Spleen (tissue), 11 donors: ENCODE data around the gene CDH15. TPM values are rescaled to one million over a fixed set of nuclear protein-coding genes. Genes with fewer than 3 reads are reported as not detected.

Experiments
- DNase-seq: peaks from one replicate; pipeline ENCODE4 v3.0.0-alpha.2; 2020
- H3K27ac ChIP-seq, 8 donors: fragments of 200-600 bp; sonication (generic) in 7 of 8; 1 replicate in 4 of 8; 2 replicates in 4 of 8; pipeline versions ENCODE4 v1.5.0 to v1.8.0; 2016 to 2021; ENCODE audit warnings: inconsistent platforms in 4 of 8, mild to moderate bottlenecking in 4 of 8, moderate library complexity in 1 of 8
- H3K27me3 ChIP-seq, 7 donors: fragments of 200-600 bp; sonication (generic) in 6 of 7; replicated peaks in 1 of 7; 1 replicate in 4 of 7; 2 replicates in 3 of 7; pipeline versions ENCODE4 v1.5.0 to v1.8.0; 2016 to 2021; ENCODE audit warnings: inconsistent platforms in 3 of 7, mild to moderate bottlenecking in 1 of 7
- H3K36me3 ChIP-seq, 6 donors: fragments of 200-600 bp; sonication (generic) in 5 of 6; 1 replicate in 4 of 6; 2 replicates in 2 of 6; pipeline versions ENCODE4 v1.5.0 to v1.8.0; 2016 to 2021; ENCODE audit warnings: inconsistent platforms in 2 of 6
- H3K4me1 ChIP-seq, 6 donors: fragments of 200-600 bp; sonication (generic) in 5 of 6; 1 replicate in 3 of 6; 2 replicates in 3 of 6; pipeline versions ENCODE4 v1.5.0 to v1.8.0; 2016 to 2021; ENCODE audit warnings: inconsistent platforms in 3 of 6
- H3K4me3 ChIP-seq, 8 donors: fragments of 200-600 bp; sonication (generic) in 7 of 8; 1 replicate in 4 of 8; 2 replicates in 4 of 8; pipeline versions ENCODE4 v1.5.0 to v1.8.0; 2016 to 2021; ENCODE audit warnings: inconsistent platforms in 4 of 8, mild to moderate bottlenecking in 4 of 8, moderate library complexity in 2 of 8
- H3K9me3 ChIP-seq, 8 donors: fragments of 200-600 bp; sonication (generic) in 7 of 8; 1 replicate in 4 of 8; 2 replicates in 4 of 8; pipeline versions ENCODE4 v1.5.0 to v1.8.0; 2016 to 2021; ENCODE audit warnings: inconsistent platforms in 4 of 8
- CTCF ChIP-seq, 11 experiments: fragments of 200-600 bp in 7 of 11; fragments of 450-650 bp in 4 of 11; sonication (generic) in 4 of 11; IDR thresholded peaks in 8 of 11; conservative IDR thresholded peaks in 3 of 11; 1 replicate in 7 of 11; 2 replicates in 4 of 11; pipeline versions ENCODE4 v1.4.0 to v1.8.0; 2016 to 2021; ENCODE audit warnings: antibody characterized with exemption in 11 of 11, inconsistent platforms in 4 of 11, mild to moderate bottlenecking in 1 of 11
- POLR2A ChIP-seq, 3 donors: fragments of 450-650 bp; IDR thresholded peaks; one replicate each; pipeline ENCODE4 v1.5.1; 2017; ENCODE audit warnings: antibody characterized with exemption in 3 of 3, mild to moderate bottlenecking in 1 of 3
- POLR2AphosphoS5 ChIP-seq, 3 donors: sonication (generic); formaldehyde crosslinking; IDR thresholded peaks; one replicate each; pipeline ENCODE4 v1.5.1; 2017; ENCODE audit warnings: antibody characterized with exemption in 3 of 3
- WGBS, 5 donors: extraction: QIAGEN DNeasy Blood & Tissue Kit in 3 of 5; methylation state at CpG; one replicate each; pipeline versions ENCODE4 v1.1.5 to v1.1.7; 2013 to 2018; 5-methylcytosine and 5-hydroxymethylcytosine counted together
- intact Hi-C: fragments of 100-400 bp; cut with DNase I; formaldehyde crosslinking; loops from one replicate; pipeline ENCODE4 v1.15.0; 2023; ENCODE audit warnings: low total_unique reads
- polyA plus RNA-seq, 3 donors: library from polyadenylated mRNA; stranded (reverse); fragments of 200-250 nt; gene quantifications; one replicate each; pipeline ENCODE4 v1.2.1, GENCODE V29; 2013
- total RNA-seq, 7 donors: library from RNA; depleted of rRNA in 3 of 7; stranded (reverse); fragments of >200 nt in 3 of 7; fragmentation: NEBNext Ultra II Directional in 4 of 7; extraction: Animal tissue kit (Norgen Biotek cat#: 25700) in 4 of 7; gene quantifications; one replicate each; pipeline versions ENCODE4 v1.1.0 to v1.2.1, GENCODE V29; 2016 to 2021
- donor health status: healthy with polysubstance abuse.
- donor health status: DM: no; HTN: no; CAD: no; lungs with moderate emphysema.
- donor health status: DM: no; HTN: no; CAD: no.
- donor health status: Bipolar disorder and iron deficiency.
- donor health status: healthy.
- donor health status: DM: no; HTN: no; CAD: no.
- donor health status: DM: yes; HTN: yes; CAD: no.

The CDH15 gene
- total and polyA plus RNA-seq, 10 donors, result 0.14 to 7.4 (median 1.2) TPM

GRCh38 chr16:89176717-89177116 is 5.2 kb downstream of the CDH15 start:
- Histone ChIP-seq H3K27ac (no peak overlapping the region), H3K4me1 (peaks cover 0 to 33% (median 10%) of the 10 kb centered on the region in 6 donors), H3K36me3 (no peaks in the 10 kb centered on the region), H3K9me3 (no peaks in the 10 kb centered on the region), H3K27me3 (peaks cover 0 to 77% (median 5%) of the 10 kb centered on the region in 7 donors), H3K4me3 (no peak overlapping the region)
- intact Hi-C loops, result no loop called here
- 84 to 97% (median 93%) methylated on average over 7 to 9 of the region's 9 CpGs for WGBS, 5 donors
- no peak for TF ChIP-seq POLR2AphosphoS5 (IDR thresholded peaks at IDR 0.05)
- TF ChIP-seq CTCF (IDR thresholded peaks at IDR 0.05 in 8 of 11, conservative IDR thresholded peaks at IDR 0.05 in 3 of 11), result no peak
- TF ChIP-seq POLR2A (IDR thresholded peaks at IDR 0.05), result no peak
- no peak for DNase-seq

- Histone ChIP-seq H3K27me3 (peaks cover 0 to 75% (median 0%) of the 10 kb centered on the region in 7 donors), H3K27ac (no peak overlapping the region)
- 74 to 87% (median 83%) methylated on average over 10 to 12 of the region's 12 CpGs for WGBS, 5 donors
These were observed 6.0 kb downstream of the CDH15 start for GRCh38 chr16:89177501-89177900.

GRCh38 chr16:89178453-89179147 is 7.1 kb downstream of the CDH15 start:
- H3K27me3 ChIP-seq, result peaks cover 0 to 74% (median 0%) of the 10 kb centered on the region in 7 donors
- no peak overlapping the region for H3K27ac ChIP-seq
- no peaks in the 10 kb centered on the region for H3K9me3 ChIP-seq
- H3K4me1 ChIP-seq, result peaks cover 0 to 19% (median 0%) of the 10 kb centered on the region in 6 donors
- no peak for TF ChIP-seq CTCF (IDR thresholded peaks at IDR 0.05 in 8 of 11, conservative IDR thresholded peaks at IDR 0.05 in 3 of 11)
- no peak for TF ChIP-seq POLR2AphosphoS5 (IDR thresholded peaks at IDR 0.05)
- TF ChIP-seq POLR2A (IDR thresholded peaks at IDR 0.05), result no peak
- intact Hi-C loops, result no loop called here
- no peaks in the 10 kb centered on the region for H3K36me3 ChIP-seq
- H3K4me3 ChIP-seq, result no peak overlapping the region
- DNase-seq, result no peak
- 85 to 91% (median 86%) methylated on average over 14 to 24 of the region's 24 CpGs for WGBS, 5 donors

More at GRCh38 chr16:89177501-89177900, 6.0 kb downstream of the CDH15 start:
- no peak for DNase-seq
- TF ChIP-seq CTCF (IDR thresholded peaks at IDR 0.05 in 8 of 11, conservative IDR thresholded peaks at IDR 0.05 in 3 of 11), result no peak
- no peak for TF ChIP-seq POLR2A (IDR thresholded peaks at IDR 0.05)
- TF ChIP-seq POLR2AphosphoS5 (IDR thresholded peaks at IDR 0.05), result no peak
- intact Hi-C loops, result no loop called here
- Histone ChIP-seq H3K4me1 (peaks cover 0 to 26% (median 4%) of the 10 kb centered on the region in 6 donors), H3K4me3 (no peak overlapping the region), H3K36me3 (no peaks in the 10 kb centered on the region), H3K9me3 (no peaks in the 10 kb centered on the region)

- 84 to 90% (median 90%) methylated on average over 4 to 19 of the region's 19 CpGs for WGBS, 5 donors
- intact Hi-C loops, result no loop called here
- no peak for TF ChIP-seq POLR2A (IDR thresholded peaks at IDR 0.05)
- no peak for TF ChIP-seq CTCF (IDR thresholded peaks at IDR 0.05 in 8 of 11, conservative IDR thresholded peaks at IDR 0.05 in 3 of 11)
- Histone ChIP-seq H3K9me3 (no peaks in the 10 kb centered on the region), H3K27me3 (peaks cover 0 to 69% (median 0%) of the 10 kb centered on the region in 7 donors), H3K4me3 (no peak overlapping the region), H3K27ac (no peak overlapping the region), H3K4me1 (peaks cover 0 to 18% (median 0%) of the 10 kb centered on the region in 6 donors), H3K36me3 (no peaks in the 10 kb centered on the region)
- DNase-seq, result no peak
These were observed 7.6 kb downstream of the CDH15 start for GRCh38 chr16:89179148-89179484.
